Heart left ventricle (tissue), 13 donors: ENCODE results near the gene CFAP20.

Source experiments
- POLR2A ChIP-seq, 2 donors: fragments of 450-650 bp; IDR thresholded peaks; one replicate each; pipeline ENCODE4 v1.6.1; 2017; ENCODE audit warnings: antibody characterized with exemption in 2 of 2, mild to moderate bottlenecking in 2 of 2, moderate library complexity in 2 of 2
- TF ChIP-seq, protein P1 (sequence below), 12 donors: fragments of 200-600 bp; sonication (generic) in 4 of 12; IDR thresholded peaks; one replicate each; pipeline versions ENCODE4 v1.5.0 to v1.8.0; 2018 to 2022; ENCODE audit warnings: antibody characterized with exemption in 12 of 12, mild to moderate bottlenecking in 5 of 12
- donor health status: ischemic (EF 13 %, LVEDD 7.1; RV severe dilation, severe dysfunction).
- donor health status: DM: no; HTN: yes; CAD: no.
- donor health status: DM: no; HTN: no; CAD: no.
- donor health status: ischemic (EF 25% LVEDD 6.9; RV normal size, moderate dysfunction).
- donor health status: ischemic (EF 25% LVEDD 5.7; RV mildly dilated, moderate dysfunction).
- donor health status: ischemic (EF 35%, LVEDD 5.7; RV mildly dilated, moderate dysfunction).
- donor health status: nonischemic (EF 11% LVEDD 7.7; RV severe dilation, severe dysfunction).
- donor health status: DM: yes; HTN: yes; CAD: no.
- donor health status: PGD.
- donor health status: ischemic (EF 29% LVEDD 5.4; RV normal size, mild dysfunction).
- donor health status: nonischemic (EF 23%, LVEDD 6.1; RV moderate dilation, normal function).

DNA sequence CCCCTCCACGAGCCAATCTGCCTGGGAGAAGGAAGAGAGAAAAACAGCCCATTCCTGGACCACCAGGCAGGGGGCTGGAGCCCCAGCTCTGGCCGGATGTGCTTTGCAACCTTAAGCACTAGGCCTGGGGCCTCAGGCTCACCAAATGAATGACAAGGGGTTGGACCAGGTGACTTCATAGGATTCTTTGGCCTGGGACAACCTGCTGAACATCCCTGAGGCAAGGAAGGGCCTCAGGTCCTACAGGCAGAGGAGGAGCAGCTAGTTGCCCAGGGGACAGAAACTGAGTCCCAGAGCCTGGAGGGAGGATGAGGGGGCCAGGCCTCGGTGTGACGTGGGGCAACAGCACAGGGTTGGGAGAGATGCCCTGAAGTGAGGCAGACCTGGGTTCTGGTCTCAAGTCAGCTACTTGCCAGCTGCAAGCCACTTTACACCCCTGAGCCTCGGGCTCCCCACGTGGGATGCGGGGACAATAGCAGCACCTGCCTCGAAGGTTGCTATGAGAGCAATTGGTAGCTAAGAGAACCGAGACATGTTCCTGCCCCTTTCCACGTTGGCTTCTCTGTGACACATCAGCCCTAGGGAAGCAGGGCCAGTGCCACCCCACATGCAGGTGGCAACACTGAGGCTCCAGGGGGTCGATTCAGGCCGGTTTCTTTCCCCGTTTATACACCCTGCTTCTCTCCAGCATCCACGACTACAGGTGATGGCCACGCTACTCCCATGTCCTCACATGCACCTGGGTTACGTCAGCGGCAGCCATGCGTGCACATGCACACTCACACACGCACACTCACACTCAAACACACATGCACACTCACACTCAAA is 42.6 kb downstream of the CFAP20 start:
- TF ChIP-seq, protein P1, sequence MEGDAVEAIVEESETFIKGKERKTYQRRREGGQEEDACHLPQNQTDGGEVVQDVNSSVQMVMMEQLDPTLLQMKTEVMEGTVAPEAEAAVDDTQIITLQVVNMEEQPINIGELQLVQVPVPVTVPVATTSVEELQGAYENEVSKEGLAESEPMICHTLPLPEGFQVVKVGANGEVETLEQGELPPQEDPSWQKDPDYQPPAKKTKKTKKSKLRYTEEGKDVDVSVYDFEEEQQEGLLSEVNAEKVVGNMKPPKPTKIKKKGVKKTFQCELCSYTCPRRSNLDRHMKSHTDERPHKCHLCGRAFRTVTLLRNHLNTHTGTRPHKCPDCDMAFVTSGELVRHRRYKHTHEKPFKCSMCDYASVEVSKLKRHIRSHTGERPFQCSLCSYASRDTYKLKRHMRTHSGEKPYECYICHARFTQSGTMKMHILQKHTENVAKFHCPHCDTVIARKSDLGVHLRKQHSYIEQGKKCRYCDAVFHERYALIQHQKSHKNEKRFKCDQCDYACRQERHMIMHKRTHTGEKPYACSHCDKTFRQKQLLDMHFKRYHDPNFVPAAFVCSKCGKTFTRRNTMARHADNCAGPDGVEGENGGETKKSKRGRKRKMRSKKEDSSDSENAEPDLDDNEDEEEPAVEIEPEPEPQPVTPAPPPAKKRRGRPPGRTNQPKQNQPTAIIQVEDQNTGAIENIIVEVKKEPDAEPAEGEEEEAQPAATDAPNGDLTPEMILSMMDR (IDR thresholded peaks at IDR 0.05): no peak
- TF ChIP-seq POLR2A (IDR thresholded peaks at IDR 0.05): no peak
